Hepatocyte (in vitro differentiated cells): ENCODE measurements around the gene EPHB3.

Source experiments
- CTCF ChIP-seq: fragments of 200-600 bp; sonication (generic); IDR thresholded peaks from 2 replicates; pipeline ENCODE4 v1.5.1; 2016; ENCODE audit warnings: antibody characterized with exemption, mild to moderate bottlenecking; ENCODE audit not compliant: poor library complexity
- EZH2 ChIP-seq: fragments of 200-600 bp; sonication (generic); IDR thresholded peaks from 2 replicates; pipeline ENCODE4 v1.6.1; 2016; ENCODE audit warnings: antibody characterized with exemption, mild to moderate bottlenecking, borderline replicate concordance
- EZH2phosphoT487 ChIP-seq: fragments of 200-600 bp; sonication (generic); IDR thresholded peaks from one replicate; pipeline ENCODE4 v1.6.1; 2018; ENCODE audit warnings: antibody characterized with exemption, mild to moderate bottlenecking, low read depth, moderate library complexity; ENCODE audit not compliant: unreplicated experiment, severe bottlenecking

- TF ChIP-seq CTCF (no peak), EZH2 (no peak), EZH2phosphoT487 (no peak)
Observed at GRCh38 chr3:184594371-184595001, 32.9 kb downstream of the EPHB3 start.
